Measurements from ENCODE around the gene PDPR.
"Not testable (repeated sequence)": the region's sequence is repeated elsewhere in the genome, so short reads cannot be mapped to it uniquely, and the experiment has no call there.

DNA sequence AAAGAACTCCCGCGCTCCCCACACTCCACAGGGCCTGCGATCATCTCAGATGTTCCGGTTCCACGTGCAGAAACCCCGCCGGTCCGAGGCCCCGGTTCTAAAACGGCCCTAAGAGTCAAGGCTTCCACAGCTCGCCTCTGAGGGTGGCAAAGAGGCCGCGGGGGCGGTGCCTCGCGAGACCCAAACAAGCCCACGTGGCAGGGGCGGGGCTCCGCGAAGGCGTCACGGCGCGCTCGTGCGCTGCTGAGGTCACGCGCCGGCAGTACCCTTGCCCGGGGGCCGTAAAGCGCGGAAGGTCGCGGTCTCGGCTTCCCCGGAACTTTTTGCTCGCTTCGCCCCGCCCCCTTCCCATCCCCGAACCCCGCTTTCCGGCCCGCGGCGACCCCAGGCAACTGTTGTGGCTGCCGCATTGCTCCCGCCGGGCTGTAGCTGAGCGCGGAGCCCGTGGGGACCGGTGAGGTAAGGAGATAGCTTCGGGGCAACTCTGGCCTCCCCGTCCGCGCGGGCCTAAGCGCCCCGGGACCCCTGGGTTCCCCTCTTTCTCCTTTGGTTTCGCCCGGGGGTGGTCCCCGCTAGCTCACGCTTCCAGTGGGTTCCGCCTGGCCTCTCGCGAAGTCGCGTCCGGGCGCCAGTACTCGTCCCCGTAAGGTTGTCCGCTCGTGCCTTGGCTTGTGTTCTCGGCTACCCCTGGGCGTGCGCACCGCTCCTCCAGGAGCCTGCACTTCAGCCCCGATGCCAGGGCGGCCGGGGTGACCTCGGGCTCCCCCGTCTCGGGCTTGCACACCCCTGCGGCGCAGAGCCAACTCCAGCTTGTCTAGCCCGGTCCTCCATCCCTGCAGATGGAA, at the start of gene PDPR:
- TF ChIP-seq, protein P1, sequence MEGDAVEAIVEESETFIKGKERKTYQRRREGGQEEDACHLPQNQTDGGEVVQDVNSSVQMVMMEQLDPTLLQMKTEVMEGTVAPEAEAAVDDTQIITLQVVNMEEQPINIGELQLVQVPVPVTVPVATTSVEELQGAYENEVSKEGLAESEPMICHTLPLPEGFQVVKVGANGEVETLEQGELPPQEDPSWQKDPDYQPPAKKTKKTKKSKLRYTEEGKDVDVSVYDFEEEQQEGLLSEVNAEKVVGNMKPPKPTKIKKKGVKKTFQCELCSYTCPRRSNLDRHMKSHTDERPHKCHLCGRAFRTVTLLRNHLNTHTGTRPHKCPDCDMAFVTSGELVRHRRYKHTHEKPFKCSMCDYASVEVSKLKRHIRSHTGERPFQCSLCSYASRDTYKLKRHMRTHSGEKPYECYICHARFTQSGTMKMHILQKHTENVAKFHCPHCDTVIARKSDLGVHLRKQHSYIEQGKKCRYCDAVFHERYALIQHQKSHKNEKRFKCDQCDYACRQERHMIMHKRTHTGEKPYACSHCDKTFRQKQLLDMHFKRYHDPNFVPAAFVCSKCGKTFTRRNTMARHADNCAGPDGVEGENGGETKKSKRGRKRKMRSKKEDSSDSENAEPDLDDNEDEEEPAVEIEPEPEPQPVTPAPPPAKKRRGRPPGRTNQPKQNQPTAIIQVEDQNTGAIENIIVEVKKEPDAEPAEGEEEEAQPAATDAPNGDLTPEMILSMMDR (conservative IDR thresholded peaks at IDR 0.05; ENCODE audit: low read depth, low read length), result not testable (repeated sequence)
- not testable (repeated sequence) for TF ChIP-seq EZH2phosphoT487 (IDR thresholded peaks at IDR 0.05; ENCODE audit: borderline replicate concordance, low read length)

Measured in PC-3 (cell line).